D341Med (cell line): ENCODE results near the gene SKI.

Experiments
- DNase-seq: peaks from one replicate; pipeline ENCODE4 v3.0.0; 2012; ENCODE audit warnings: low spot score

The SKI gene

DNA sequence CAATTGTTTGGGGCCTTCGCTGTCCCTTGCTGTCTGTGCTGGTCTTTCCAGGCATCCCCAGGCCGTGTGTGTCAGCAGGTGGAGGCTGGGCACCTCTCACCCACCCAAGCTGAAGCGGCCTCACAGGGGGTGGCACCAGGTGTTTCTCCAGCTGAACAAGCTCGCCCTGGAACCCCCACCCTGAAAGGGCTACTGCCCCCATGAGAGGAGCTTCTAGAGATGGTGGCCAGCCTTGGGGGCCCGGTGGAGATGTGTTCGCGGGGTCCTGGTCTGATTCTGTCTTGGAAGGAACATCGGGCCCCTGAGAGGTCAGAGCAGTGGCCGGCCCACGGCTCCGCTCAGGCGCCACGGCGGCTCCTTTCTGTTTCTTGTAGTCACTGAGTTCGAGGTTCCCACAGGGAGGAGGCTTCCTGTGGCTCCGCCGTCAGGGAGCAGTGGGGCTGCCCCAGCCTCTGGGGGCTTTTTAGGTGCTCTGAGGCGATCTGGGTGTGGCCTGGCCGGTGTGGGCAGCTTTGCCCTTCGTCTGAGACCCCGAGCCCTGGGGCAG is 46.9 kb downstream of the SKI start:
- DNase-seq: no peak

DNA sequence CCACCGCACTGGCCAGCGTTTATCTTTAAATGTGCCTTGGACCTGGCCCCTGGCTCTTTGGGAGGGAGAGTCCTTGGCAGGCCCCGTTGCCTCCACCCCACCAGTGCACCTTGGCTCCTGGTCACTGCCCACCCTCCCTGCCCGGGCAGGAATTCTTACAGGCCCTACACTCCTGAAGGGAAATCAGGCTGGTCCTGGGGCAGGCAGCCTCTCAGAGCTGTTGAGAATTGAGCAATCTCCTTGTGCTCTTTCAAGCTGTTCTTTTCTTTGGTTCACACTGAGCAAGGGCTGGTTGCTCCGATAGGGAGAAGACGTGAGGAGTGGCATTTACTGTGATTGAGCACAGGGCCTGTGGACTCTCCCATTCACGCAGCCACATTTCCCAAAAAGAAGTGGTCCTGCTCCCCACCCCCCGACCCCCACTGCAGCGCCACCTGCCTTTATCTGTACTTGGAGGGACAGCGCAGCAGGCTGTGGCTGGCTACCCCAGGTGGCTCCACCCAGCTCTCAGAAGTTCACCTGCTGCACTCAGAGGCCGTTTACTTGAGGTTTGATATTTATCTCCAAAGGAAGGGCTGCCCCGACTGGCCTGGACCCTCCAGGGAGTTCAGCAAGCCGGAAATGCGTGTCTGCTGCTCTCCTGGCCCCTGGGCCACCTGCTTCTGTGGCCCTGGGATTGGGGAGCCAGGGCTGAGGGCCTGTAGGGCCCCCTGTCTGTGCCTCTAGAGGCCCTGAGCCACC is 47.8 kb downstream of the SKI start:
- no peak for DNase-seq

DNA sequence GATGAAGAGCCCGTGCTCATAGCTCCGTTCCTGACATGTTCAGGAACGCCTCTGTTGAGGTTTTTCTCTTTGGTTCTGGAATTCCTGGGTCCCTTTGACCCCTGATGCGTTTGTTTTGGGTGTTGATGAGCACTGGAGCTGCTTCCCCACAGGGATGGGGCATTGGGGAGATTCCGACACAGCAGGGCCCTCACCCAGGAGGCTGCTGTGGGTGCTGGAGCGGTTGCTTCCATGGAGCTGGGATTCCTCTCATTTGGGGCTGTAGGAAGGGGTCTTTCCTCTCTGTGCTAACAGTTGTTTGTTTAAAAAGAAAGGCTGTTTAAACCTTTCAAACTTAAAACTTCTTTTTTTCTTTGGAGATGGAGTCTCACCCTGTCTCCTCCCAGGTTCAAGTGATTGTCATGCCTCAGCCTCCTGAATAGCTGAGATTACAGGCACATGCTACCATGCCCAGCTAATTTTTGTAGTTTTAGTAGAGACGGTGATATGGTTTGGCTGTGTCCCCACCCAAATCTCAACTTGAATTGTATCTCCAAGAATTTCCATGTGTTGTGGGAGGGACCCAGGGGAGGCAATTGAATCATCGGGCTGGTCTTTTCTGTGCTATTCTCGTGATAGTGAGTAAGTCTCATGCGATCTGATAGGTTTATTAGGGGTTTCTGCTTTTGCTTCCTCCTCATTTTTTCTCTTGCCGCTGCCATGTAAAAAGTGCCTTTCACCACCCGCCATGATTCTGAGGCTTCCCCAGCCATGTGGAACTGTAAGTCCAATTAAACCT is 48.9 kb downstream of the SKI start:
- no peak for DNase-seq

DNA sequence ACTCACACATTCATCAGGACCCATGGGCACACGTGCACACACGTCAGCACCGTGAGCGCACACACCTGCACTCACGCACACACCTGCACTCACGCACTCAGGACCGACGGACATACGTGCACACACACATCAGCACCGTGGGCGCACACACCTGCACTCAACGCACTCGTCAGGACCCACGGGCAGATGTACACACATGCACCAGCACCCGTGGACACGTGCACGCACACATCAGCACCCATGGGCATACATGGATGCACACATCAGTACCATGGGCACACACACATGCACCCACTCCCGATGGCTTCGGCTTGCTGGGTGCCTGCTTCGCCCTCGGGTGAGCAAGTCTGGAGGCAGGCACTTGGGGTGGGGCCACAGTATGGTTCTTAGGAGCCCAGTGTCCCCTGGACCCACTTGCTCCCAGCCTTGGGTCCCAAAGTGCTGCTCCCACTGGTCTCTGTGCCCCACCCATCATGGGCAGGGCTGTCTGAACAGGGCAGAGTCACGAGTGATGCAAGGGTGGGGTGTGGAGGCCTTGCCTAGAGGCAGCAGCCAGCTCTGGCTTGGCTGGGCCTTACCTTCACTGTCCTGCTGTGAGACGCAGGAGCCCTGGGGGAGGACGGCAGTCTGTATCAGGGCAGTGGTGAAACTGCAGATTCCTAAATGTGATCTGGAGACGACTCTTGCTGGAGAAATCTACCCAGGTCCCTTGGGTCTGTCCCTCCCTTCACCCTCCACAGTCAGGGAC is 49.8 kb downstream of the SKI start:
- DNase-seq: no peak

GRCh38 chr1:2278591-2279209 is 50.6 kb downstream of the SKI start:
- no peak for DNase-seq

- no peak for DNase-seq
Observed at GRCh38 chr1:2279210-2279639, 51.1 kb downstream of the SKI start.

DNA sequence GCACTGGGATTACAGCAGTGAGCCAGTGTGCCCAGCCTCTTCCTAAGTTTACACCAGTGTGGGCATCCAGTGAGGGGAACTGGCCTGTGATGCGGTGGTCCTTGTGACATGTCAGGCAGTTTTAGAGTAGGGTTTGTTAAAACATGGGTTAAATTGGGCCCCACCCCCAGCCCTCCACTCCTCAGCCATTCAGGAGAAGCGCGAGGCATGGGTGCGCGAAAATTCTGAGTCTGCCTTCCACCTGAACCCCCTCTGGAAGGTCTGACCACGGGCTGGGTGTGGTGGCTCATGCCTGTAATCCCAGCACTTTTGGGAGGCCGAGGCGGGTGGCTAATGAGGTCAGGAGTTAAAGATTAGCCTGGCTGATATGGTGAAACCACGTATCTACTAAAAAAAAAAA is 51.7 kb downstream of the SKI start:
- no peak for DNase-seq

- no peak for DNase-seq
Observed at GRCh38 chr1:2282556-2283270, 54.6 kb downstream of the SKI start.

GRCh38 chr1:2283371-2283990 is 55.4 kb downstream of the SKI start:
- no peak for DNase-seq

- no peak for DNase-seq
Observed at GRCh38 chr1:2283991-2284895, 56.1 kb downstream of the SKI start.

GRCh38 chr1:2284932-2285331 is 56.8 kb downstream of the SKI start:
- DNase-seq: no peak

GRCh38 chr1:2286923-2287322 is 58.8 kb downstream of the SKI start:
- DNase-seq: no peak

DNA sequence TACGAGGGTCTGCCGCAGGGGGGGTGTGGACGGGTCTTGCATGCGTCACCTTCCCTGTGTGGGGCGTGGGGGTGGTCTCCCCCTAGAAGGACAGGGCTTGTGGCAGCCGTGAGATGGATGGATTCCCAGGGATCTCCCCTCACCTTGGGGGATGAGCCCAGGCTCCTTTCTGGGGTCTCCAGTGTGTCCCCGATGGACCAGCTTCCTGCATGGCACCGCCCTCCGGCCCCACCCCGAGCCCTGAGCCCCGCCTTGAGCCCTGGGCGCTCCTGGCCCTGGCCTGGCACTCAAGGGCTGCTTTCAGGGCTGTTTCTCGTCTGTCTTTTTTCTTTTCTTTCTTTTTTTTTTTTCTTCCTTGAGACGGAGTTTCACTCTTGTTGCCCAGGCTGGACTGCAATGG is 59.5 kb downstream of the SKI start:
- no peak for DNase-seq

GRCh38 chr1:2288311-2288710 is 60.2 kb downstream of the SKI start:
- DNase-seq: no peak

DNA sequence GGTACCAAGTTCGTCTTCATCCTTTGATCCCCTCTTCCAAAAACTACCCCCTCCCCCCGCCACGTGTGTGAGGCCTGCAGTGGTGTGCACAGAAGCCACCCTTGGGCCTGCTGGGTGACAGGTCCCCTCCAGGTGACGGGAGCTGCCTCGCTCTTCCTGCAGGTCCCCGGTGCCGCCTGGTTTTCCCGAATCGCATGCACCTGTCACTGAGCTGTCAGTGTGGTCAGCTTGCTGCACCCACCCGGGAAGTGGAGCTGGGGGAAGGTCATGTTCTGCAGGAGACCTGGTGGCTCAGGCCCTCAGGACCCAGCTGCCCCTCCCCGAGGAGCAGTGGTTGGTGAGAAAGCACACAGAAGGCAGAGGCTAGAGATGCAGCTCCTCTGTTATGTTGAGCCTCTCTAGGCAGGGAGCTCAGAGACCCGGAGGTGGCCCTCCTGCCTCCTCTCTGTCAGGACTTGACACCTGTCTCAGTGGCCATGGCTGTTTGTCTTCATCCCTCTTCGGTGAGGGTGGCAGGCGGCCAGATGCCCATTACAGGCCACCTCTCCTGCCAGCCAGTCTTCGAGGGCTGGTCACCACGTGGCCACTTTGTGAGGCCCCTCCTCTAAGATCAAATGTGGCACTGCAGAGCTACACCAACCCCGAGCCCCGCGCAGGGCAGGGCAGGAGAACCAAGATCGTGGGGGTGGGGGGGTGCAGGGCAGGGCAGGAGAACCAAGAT is 60.9 kb downstream of the SKI start:
- no peak for DNase-seq

DNA sequence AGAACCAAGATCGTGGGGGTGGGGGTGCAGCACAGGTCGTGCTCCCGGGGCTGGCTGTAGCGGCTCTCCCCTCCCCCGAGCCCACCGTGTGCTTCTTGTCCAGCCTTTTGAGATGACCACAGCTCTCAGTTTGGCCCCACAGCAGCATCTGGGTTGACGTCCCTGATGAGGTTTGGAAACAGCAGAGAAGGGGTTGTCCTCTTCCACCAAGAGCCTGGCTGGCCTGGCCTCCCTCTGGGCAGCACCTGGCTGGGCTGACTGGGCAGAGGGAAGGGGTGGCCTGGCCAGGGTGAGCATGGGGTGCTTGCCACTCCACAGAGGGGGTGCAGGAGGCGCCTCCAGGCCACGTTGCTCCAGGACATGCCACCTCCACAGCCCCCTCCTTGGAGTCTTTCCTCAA is 61.5 kb downstream of the SKI start:
- DNase-seq: no peak

DNA sequence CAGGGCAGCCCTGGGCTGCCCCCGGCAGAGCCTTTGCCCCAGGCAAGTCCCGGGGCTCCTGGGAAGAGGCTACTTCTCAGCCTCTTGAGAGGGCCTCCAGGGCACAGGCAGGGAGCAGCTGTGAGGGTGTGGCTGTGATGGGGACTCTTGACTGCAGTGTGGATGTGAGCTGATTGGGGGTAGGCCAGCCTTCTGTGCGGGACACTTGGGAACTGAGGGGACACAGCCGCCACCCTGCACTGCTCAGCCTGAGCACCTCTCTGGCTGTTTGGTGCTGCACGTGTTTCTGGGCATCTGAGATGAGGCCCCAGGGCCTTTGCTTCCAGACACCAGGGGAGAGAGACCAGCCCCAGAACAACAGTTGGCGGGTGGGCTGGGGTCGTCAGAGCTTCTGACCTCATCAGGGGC is 62.1 kb downstream of the SKI start:
- DNase-seq: no peak

DNA sequence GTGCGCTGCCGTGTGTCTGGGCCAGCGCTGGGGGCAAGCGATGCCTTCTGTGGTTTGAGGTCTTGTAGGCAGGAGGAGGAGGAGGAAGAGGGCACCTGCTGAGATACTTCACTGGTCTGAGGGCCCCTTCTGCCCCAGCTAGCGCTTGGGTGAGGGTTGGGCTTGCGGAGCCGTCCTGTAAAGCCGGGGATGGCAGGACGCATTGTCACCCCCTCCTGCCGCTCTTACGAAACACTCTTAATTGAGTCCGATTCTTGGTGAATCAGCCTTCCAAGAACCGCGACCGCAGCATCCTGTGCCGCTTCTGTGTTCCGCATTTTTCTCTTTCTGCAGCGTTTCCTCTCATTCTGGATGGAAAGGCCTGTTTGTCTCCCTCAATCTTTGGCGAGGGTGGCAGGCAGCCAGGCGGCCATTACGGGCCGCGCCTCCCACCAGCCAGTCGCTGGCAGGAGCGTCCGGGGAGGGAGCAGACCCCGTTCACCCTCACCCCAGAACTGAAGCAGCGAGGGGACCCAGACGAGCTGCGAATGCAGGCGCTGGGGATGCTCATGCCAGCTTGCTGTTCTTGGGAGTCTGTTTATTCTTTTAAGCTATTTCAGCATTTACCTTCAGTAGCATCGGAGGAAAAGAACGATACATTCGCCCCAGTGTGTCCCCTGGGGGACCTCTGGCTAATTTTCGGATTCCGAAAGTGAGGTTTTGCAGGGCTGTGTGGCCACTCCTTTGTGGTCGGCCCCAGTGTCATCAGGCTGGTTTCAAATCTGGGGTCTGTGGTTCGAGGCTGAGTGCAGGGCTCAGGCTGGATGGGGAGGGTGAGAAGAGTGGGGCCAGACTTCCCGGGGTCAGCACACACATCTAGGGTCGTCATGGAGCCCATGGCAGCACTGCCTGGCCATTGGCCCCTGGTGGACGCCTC is 62.7 kb downstream of the SKI start:
- DNase-seq: no peak
